Fibroblast of lung (primary cell): ENCODE measurements around the gene NLRP6. TPM values are rescaled to one million over a fixed set of nuclear protein-coding genes. Genes with fewer than 3 reads are reported as not detected.
"Not testable (repeated sequence)": the region's sequence is repeated elsewhere in the genome, so short reads cannot be mapped to it uniquely, and the experiment has no call there.

ENCODE experiments used
- DNase-seq, 2 donors: peaks; one replicate each; pipeline versions ENCODE4 v3.0.0 to v3.0.0-alpha.2; 2010; ENCODE audit warnings: low read depth in 2 of 2
- H2AFZ ChIP-seq: 2 replicates; pipeline ENCODE4 v1.5.1; 2012; ENCODE audit warnings: low read length, control low read depth, inconsistent platforms
- H3K27ac ChIP-seq: 2 replicates; pipeline ENCODE4 v1.5.1; 2011; ENCODE audit warnings: low read length, control low read depth; ENCODE audit not compliant: insufficient read depth
- H3K27me3 ChIP-seq: 2 replicates; pipeline ENCODE4 v1.5.1; 2011; ENCODE audit warnings: mild to moderate bottlenecking, low read length; ENCODE audit not compliant: control insufficient read depth, insufficient read depth
- H3K36me3 ChIP-seq: 2 replicates; pipeline ENCODE4 v1.5.1; 2011; ENCODE audit warnings: low read length; ENCODE audit not compliant: control insufficient read depth, insufficient read depth
- H3K4me1 ChIP-seq: 2 replicates; pipeline ENCODE4 v1.5.1; 2011; ENCODE audit warnings: low read length; ENCODE audit not compliant: control insufficient read depth, insufficient read depth; ENCODE audit errors: extremely low read depth
- H3K4me2 ChIP-seq: 2 replicates; pipeline ENCODE4 v1.5.1; 2011; ENCODE audit warnings: low read length, control low read depth; ENCODE audit not compliant: insufficient read depth; ENCODE audit errors: extremely low read depth
- H3K4me3 ChIP-seq, 4 experiments: fragments of 200-600 bp in 1 of 4; sonication (generic) in 1 of 4; replicated peaks in 1 of 4; 2 replicates each; pipeline ENCODE4 v1.5.1; 2011 to 2016; ENCODE audit warnings: low read length in 4 of 4, low read depth in 3 of 4, mild to moderate bottlenecking in 3 of 4, control low read depth in 2 of 4, inconsistent platforms in 1 of 4, mixed read lengths in 1 of 4; ENCODE audit not compliant: insufficient read depth in 1 of 4; ENCODE audit errors: control extremely low read depth in 1 of 4
- H3K79me2 ChIP-seq: 2 replicates; pipeline ENCODE4 v1.5.1; 2012; ENCODE audit warnings: mild to moderate bottlenecking, low read length, inconsistent platforms; ENCODE audit not compliant: control insufficient read depth, insufficient read depth
- H3K9ac ChIP-seq: 2 replicates; pipeline ENCODE4 v1.5.1; 2011; ENCODE audit warnings: mild to moderate bottlenecking, low read length, control low read depth; ENCODE audit not compliant: insufficient read depth
- H3K9me3 ChIP-seq: 2 replicates; pipeline ENCODE4 v1.5.1; 2012; ENCODE audit warnings: low read depth, low read length; ENCODE audit not compliant: control insufficient read depth, insufficient read depth
- H4K20me1 ChIP-seq: 2 replicates; pipeline ENCODE4 v1.5.1; 2011; ENCODE audit warnings: low read length; ENCODE audit not compliant: control insufficient read depth, insufficient read depth; ENCODE audit errors: extremely low read depth
- EZH2 ChIP-seq: IDR thresholded peaks from 2 replicates; pipeline ENCODE4 v1.5.1; 2012; ENCODE audit warnings: low read length, control low read depth, mild to moderate bottlenecking; ENCODE audit errors: missing control alignments
- polyA plus RNA-seq, 2 donors: library from polyadenylated mRNA; depleted of rRNA in 1 of 2; stranded (reverse) in 1 of 2; unstranded in 1 of 2; fragments of >200 nt; gene quantifications; 2 replicates each; pipeline ENCODE4 v1.2.1, GENCODE V29; 2011 to 2012; ENCODE audit warnings: missing spikeins in 1 of 2
- total RNA-seq: library from RNA; depleted of rRNA; stranded (reverse); fragments of >200 nt; gene quantifications from 2 replicates; pipeline ENCODE4 v1.2.1, GENCODE V29; 2014
- TF ChIP-seq, protein P1 (sequence below), 2 donors: IDR thresholded peaks in 1 of 2; conservative IDR thresholded peaks in 1 of 2; 1 replicate in 1 of 2; 2 replicates in 1 of 2; pipeline ENCODE4 v1.5.1; 2011 to 2012; ENCODE audit warnings: low read length in 2 of 2, control low read depth in 1 of 2, inconsistent platforms in 1 of 2, low read depth in 1 of 2, mild to moderate bottlenecking in 1 of 2

NLRP6 gene
- total and polyA plus RNA-seq, 2 donors (not counting 1 experiment from before 2014, with no cell fraction given), result not detected

DNA sequence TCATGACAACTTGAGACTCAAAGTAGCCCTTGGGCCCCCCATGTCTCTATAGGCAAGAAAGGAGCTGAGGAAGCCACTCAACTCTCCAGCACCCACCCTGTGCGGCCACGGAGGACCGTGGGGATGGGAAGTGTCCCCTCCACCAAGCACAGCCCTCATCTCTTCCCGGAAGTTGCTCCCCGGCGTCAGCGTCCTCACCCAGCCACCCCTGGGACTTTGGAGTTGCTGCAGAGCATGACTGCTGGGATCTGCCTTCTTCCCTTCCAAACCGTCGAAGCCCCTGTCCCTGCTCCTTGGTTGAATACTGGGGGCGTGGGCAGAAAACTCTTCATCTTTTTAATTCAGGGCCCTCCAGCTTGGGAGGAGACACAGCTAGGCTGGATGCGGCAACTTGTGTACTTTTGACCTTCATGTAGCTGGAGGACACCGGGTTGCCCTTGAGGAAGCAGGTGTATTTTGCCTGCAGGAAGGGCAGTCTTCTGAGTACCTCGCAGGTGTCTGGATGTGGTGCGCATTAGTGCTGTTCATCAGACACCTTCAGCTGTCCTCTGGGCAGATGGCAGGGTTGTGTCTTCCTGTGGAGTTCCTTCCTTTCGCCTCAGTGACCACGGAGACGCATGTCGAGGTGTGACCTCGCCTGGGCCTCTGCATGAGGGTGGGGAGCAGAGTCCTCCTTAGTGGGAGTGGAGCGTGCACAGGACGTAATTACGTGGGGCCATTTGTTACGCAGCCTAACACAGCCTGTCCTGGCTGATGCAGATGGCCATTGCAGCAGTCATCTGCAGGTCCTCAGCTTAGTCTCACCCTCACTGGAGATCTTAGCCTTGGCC lies 54.7 kb downstream of the NLRP6 start:
- no peak overlapping the region for H3K9ac ChIP-seq
- no peak overlapping the region for H2AFZ ChIP-seq
- H3K36me3 ChIP-seq, result no peaks in the 10 kb centered on the region
- H3K79me2 ChIP-seq, result no peaks in the 10 kb centered on the region
- H3K27ac ChIP-seq, result no peak overlapping the region
- no peaks in the 10 kb centered on the region for H3K27me3 ChIP-seq
- H3K4me1 ChIP-seq, result no peaks in the 10 kb centered on the region
- H3K4me2 ChIP-seq, result no peak overlapping the region
- no peaks in the 10 kb centered on the region for H3K9me3 ChIP-seq
- H4K20me1 ChIP-seq, result no peaks in the 10 kb centered on the region
- no peak for DNase-seq
- TF ChIP-seq, protein P1, sequence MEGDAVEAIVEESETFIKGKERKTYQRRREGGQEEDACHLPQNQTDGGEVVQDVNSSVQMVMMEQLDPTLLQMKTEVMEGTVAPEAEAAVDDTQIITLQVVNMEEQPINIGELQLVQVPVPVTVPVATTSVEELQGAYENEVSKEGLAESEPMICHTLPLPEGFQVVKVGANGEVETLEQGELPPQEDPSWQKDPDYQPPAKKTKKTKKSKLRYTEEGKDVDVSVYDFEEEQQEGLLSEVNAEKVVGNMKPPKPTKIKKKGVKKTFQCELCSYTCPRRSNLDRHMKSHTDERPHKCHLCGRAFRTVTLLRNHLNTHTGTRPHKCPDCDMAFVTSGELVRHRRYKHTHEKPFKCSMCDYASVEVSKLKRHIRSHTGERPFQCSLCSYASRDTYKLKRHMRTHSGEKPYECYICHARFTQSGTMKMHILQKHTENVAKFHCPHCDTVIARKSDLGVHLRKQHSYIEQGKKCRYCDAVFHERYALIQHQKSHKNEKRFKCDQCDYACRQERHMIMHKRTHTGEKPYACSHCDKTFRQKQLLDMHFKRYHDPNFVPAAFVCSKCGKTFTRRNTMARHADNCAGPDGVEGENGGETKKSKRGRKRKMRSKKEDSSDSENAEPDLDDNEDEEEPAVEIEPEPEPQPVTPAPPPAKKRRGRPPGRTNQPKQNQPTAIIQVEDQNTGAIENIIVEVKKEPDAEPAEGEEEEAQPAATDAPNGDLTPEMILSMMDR (conservative IDR thresholded peaks at IDR 0.05 in 1 of 2, IDR thresholded peaks at IDR 0.05 in 1 of 2; ENCODE audit: low read depth in 1 of 2, low read length in 2 of 2), result no peak
- TF ChIP-seq EZH2, result no peak
- no peak overlapping the region for H3K4me3 ChIP-seq

DNA sequence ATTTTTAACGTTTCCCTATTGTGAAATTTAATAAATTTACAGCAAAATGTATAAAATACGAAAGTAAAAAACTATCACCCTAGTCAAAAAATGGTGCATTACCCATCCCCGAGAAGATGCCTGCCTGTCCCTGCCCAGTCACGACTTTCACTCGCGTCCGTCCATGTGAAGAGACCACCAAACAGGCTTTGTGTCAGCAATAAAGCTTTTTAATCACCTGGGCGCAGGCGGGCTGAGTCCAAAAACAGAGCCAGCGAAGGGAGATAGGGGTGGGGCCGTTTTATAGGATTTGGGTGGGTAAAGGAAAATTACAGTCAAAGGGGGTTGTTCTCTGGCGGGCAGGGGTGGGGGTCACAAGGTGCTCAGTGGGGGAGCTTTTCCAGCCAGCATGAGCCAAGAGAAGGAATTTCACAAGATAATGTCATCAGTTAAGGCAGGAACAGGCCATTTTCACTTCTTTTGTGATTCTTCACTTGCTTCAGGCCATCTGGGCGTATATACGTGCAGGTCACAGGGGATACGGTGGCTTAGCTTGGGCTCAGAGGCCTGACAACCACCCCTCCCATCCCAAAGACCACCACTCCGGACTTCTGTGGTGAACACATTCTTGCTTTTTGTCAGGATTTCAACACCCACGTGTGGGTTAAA lies 55.5 kb downstream of the NLRP6 start:
- not testable (repeated sequence) for H2AFZ ChIP-seq, DNase-seq, H3K27me3 ChIP-seq, H3K36me3 ChIP-seq, H3K4me1 ChIP-seq, H4K20me1 ChIP-seq, H3K4me3 ChIP-seq, H3K79me2 ChIP-seq, H3K27ac ChIP-seq, H3K9me3 ChIP-seq, H3K9ac ChIP-seq, H3K4me2 ChIP-seq

DNA sequence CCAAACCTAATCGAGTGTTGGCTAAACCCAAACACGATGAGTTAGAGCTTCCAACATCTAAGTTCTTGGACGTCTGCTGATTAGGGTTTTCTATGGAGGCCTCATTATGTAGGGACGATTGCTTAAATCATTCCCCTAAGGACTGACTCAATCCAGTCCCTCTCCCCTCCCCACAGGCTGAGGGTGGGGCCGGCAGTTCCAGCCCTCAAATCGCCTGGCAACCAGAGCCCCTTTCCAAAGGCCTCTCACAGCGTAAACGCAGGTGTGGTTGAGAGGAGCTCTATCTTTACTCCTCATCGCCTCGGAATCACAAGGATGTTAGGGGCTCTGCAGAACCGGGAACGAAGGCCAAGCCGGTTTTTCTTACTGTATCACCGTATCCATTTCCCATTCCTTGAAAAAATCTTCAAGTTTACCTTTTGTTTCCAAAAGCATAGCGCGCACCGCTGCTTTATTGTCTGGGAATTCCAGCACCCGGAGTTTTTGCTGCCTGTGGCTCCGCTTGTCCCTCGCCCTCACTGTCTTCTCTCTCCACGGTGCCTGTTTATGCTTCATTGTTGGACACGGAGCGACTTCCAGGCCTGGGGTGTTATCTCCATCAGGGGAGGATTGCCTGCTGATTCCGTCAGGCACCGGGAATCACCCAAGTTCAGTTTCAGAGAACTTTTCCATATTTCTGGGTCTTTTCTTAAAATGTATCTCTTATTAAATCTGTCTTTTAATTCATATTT lies 56.2 kb downstream of the NLRP6 start:
- no peak for TF ChIP-seq EZH2
- TF ChIP-seq, protein P1 (conservative IDR thresholded peaks at IDR 0.05 in 1 of 2, IDR thresholded peaks at IDR 0.05 in 1 of 2; ENCODE audit: low read depth in 1 of 2, low read length in 2 of 2), result no peak
- no peaks in the 10 kb centered on the region for H4K20me1 ChIP-seq
- H3K4me1 ChIP-seq, result no peaks in the 10 kb centered on the region
- no peaks in the 10 kb centered on the region for H3K36me3 ChIP-seq
- no peaks in the 10 kb centered on the region for H3K79me2 ChIP-seq
- no peak overlapping the region for H3K4me3 ChIP-seq
- no peaks in the 10 kb centered on the region for H3K9me3 ChIP-seq
- H3K27me3 ChIP-seq, result no peaks in the 10 kb centered on the region
- no peak overlapping the region for H3K27ac ChIP-seq
- no peak overlapping the region for H2AFZ ChIP-seq
- no peak overlapping the region for H3K4me2 ChIP-seq
- no peak overlapping the region for H3K9ac ChIP-seq
- DNase-seq, result peak in 1 of 2 donors; percentile 55

Other genes starting within 250 kb of the NLRP6 start
- gene SCGB1C1, start 85.3 kb upstream of the NLRP6 start, total RNA-seq, result not detected in 2 replicates
- gene SCGB1C1, start 85.3 kb upstream of the NLRP6 start, polyA plus RNA-seq, result not detected in 2 replicates
- 17.2 and 21.1 TPM in 2 replicates for gene BET1L, start 71.0 kb upstream of the NLRP6 start, total RNA-seq
- gene BET1L, start 71.0 kb upstream of the NLRP6 start, polyA plus RNA-seq, result 63.5 and 70.2 TPM in 2 replicates
- gene RIC8A, start 70.7 kb upstream of the NLRP6 start, total RNA-seq, result 153 and 230 TPM in 2 replicates
- gene RIC8A, start 70.7 kb upstream of the NLRP6 start, polyA plus RNA-seq, result 106 and 128 TPM in 2 replicates
- 8.8 and 9.5 TPM in 2 replicates for gene SIRT3, start 42.1 kb upstream of the NLRP6 start, total RNA-seq
- gene SIRT3, start 42.1 kb upstream of the NLRP6 start, polyA plus RNA-seq, result 10.2 and 11.0 TPM in 2 replicates
- 81.4 and 106 TPM in 2 replicates for gene PSMD13, start 41.4 kb upstream of the NLRP6 start, total RNA-seq
- 147 and 178 TPM in 2 replicates for gene PSMD13, start 41.4 kb upstream of the NLRP6 start, polyA plus RNA-seq
- gene PGGHG, start 10.7 kb downstream of the NLRP6 start, total RNA-seq, result 8.4 and 8.5 TPM in 2 replicates
- gene PGGHG, start 10.7 kb downstream of the NLRP6 start, polyA plus RNA-seq, result 3.1 and 4.6 TPM in 2 replicates
- gene IFITM5, start 21.1 kb downstream of the NLRP6 start, total RNA-seq, result 0.50 TPM in 1 of 2 replicates, not detected in the other
- not detected in 2 replicates for gene IFITM5, start 21.1 kb downstream of the NLRP6 start, polyA plus RNA-seq
- gene IFITM2, start 29.4 kb downstream of the NLRP6 start, total RNA-seq, result 51.2 and 96.8 TPM in 2 replicates
- 434 and 714 TPM in 2 replicates for gene IFITM2, start 29.4 kb downstream of the NLRP6 start, polyA plus RNA-seq
- gene IFITM1, start 35.6 kb downstream of the NLRP6 start, total RNA-seq, result 21.1 and 41.6 TPM in 2 replicates
- 54.9 and 93.0 TPM in 2 replicates for gene IFITM1, start 35.6 kb downstream of the NLRP6 start, polyA plus RNA-seq
- 74.1 and 76.0 TPM in 2 replicates for gene IFITM3, start 42.5 kb downstream of the NLRP6 start, total RNA-seq
- gene IFITM3, start 42.5 kb downstream of the NLRP6 start, polyA plus RNA-seq, result 482 and 876 TPM in 2 replicates
- 1.5 and 1.8 TPM in 2 replicates for gene B4GALNT4, start 91.1 kb downstream of the NLRP6 start, total RNA-seq
- 1.4 and 3.8 TPM in 2 replicates for gene B4GALNT4, start 91.1 kb downstream of the NLRP6 start, polyA plus RNA-seq
- 0.26 and 0.83 TPM in 2 replicates for gene PKP3, start 115.8 kb downstream of the NLRP6 start, total RNA-seq
- gene PKP3, start 115.8 kb downstream of the NLRP6 start, polyA plus RNA-seq, result 0.17 and 0.24 TPM in 2 replicates
- gene SIGIRR, start 136.6 kb downstream of the NLRP6 start, total RNA-seq, result 13.4 and 16.7 TPM in 2 replicates
- 8.9 and 10.5 TPM in 2 replicates for gene SIGIRR, start 136.6 kb downstream of the NLRP6 start, polyA plus RNA-seq
- not detected in 2 replicates for gene ANO9, start 163.6 kb downstream of the NLRP6 start, total RNA-seq
- not detected in 2 replicates for gene ANO9, start 163.6 kb downstream of the NLRP6 start, polyA plus RNA-seq
- 31.8 and 36.7 TPM in 2 replicates for gene PTDSS2, start 171.9 kb downstream of the NLRP6 start, total RNA-seq
- gene PTDSS2, start 171.9 kb downstream of the NLRP6 start, polyA plus RNA-seq, result 17.4 and 18.1 TPM in 2 replicates
- 502 and 561 TPM in 2 replicates for gene RNH1, start 228.8 kb downstream of the NLRP6 start, total RNA-seq
- gene RNH1, start 228.8 kb downstream of the NLRP6 start, polyA plus RNA-seq, result 102 and 140 TPM in 2 replicates